Measurements from ENCODE around the gene TVP23A.
"Not testable (repeated sequence)": the region's sequence is repeated elsewhere in the genome, so short reads cannot be mapped to it uniquely, and the experiment has no call there.

Gene TVP23A

DNA sequence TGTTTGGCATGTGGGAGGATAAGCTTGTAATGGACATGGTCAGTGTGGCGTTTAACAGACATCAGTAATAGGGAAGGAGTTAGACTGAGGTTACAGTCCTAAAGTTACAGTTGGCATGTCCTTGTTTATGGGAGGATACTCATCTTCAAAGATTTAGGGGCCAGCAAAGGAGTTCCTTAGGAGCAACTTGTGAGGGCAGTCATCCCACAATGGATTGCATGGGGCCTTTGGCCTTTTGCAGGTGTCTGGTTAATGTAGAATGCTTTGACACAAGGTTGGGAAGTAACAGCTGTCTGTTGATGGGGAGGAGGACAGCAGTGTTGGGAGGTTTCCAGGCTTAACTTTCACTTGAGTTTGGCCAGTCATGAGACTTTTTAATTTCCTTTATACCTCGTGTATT lies 72.8 kb downstream of the TVP23A start:
- DNase-seq (ENCODE audit: low read depth): no peak

DNA sequence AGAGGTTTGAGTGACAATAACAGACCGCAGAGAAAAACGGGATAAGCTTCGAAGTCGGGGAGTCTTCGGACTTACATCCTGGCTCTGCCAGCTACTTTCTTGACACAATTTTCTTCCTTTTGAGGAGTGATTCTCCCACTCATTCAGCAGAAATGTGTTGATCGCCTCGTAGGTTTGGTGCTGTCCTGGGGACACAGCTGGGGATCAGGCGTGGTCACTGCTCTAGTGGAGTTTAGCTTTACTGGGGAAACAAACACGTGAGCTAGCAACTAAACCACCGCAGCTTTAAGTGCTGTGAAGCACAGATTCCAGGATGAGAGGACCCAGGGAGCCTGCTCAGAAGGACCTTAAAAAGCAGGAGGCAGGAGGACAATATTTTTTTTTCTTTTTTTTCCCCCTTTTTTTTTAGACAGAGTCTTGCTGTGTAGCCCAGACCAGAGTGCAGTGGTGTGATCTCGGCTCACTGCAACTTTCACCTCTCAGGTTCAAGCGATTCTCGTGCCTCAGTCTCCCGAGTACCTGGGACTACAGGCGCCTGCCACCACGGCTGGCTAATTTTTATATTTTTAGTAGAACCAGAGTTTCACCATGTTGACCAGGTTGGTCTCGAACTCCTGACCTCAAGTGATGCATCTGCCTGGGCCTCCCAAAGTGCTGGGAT lies 74.1 kb downstream of the TVP23A start:
- DNase-seq (ENCODE audit: low read depth): no peak

GRCh38 chr16:10743610-10744369 lies 74.8 kb downstream of the TVP23A start, which contains the start of gene NUBP1:
TSS of gene NUBP1 (plus strand) at chr16:10743842. CDS start at chr16:10743864, 22 bp downstream.
- peak; percentile 86 for DNase-seq (ENCODE audit: low read depth)

GRCh38 chr16:10743227-10743609 lies 75.4 kb downstream of the TVP23A start:
- no peak for DNase-seq (ENCODE audit: low read depth)

GRCh38 chr16:10741844-10742243 lies 76.8 kb downstream of the TVP23A start:
- DNase-seq (ENCODE audit: low read depth): no peak

DNA sequence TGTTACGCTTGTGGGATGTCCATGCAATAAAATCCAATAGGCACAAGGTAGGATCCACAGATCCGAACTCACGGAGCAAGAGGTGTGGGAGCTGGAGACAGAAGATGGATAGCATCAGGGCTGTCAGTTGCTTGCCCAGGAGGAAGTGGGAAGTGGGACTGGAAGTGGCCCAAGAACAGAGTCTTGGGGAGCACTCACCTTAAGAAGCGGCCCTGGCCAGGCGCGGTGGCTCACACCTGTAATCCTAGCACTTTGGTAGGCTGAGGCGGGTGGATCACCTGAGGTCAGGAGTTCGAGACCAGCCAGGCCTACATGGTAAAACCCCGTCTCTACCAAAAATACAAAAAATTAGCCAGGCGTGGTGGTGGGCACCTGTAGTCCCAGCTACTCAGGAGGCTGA lies 77.3 kb downstream of the TVP23A start:
- not testable (repeated sequence) for DNase-seq (ENCODE audit: low read depth)

- DNase-seq (ENCODE audit: low read depth): no peak
Measured at GRCh38 chr16:10740845-10741208, 77.8 kb downstream of the TVP23A start.

GRCh38 chr16:10740000-10740844 lies 78.4 kb downstream of the TVP23A start:
- DNase-seq (ENCODE audit: low read depth): no peak

DNA sequence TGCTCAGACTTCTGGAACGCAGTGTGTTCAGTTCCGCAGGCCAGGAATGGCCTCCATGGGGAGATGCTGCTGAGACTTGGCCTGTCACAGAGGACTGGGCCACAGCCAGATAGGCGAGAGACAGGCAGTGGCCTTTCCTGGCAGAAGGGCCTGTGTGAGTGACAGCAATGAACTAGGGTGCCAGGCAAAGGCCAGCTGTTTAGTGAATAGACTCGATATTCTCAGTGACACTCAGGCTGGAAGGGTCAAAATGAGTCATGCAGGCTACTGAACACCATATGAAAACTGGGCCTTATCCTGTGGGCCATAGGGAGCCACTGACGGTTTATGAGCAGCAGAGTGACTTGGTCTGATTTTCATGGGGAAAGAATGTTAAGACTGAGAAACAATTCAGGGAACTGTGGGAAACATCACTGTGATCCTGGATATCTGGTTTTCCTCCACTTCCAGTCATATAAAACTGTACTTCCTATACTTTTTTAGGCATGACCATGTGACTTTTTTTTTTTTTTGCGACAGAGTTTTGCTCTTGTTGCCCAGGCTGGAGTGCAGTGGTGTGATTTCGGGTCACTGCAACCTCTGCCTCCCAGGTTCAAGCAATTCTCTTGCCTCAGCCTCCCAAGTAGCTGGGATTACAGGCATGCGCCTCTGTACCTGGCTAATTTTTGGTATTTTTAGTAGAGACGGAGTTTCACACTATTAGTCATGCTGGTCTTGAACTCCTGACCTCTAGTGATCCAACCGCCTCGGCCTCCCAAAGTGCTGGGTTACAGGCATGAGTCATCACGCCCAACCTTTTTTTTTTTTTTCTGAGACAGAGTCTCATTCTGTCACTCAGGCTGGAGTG lies 80.1 kb downstream of the TVP23A start:
- DNase-seq (ENCODE audit: low read depth): no peak

DNA sequence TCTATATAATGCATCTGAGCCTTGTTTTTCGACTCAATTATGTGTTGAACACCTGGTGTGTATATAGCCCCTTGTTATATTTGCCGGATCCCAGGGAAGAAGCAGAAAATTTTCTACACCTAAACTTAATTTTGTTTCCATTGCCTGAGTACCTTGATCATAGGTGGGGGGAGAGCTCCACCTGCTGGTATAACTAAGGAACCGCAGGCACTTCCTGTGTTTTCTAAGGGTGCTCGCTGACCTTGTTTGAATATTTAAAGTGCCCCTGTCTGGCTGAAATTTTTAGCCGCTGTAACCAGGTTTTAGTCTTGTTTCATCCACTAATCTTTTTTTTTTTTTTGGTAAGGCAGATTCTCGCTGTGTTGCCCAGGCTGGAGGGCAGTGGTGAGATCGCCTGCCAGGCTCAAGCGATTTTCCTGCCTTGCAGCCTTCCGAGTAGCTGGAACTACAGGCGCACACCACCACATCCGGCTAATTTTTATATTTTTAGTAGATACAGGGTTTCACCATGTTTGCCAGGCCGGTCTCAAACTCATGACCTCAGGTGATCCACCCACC lies 81.4 kb downstream of the TVP23A start:
- no peak for DNase-seq (ENCODE audit: low read depth)

DNA sequence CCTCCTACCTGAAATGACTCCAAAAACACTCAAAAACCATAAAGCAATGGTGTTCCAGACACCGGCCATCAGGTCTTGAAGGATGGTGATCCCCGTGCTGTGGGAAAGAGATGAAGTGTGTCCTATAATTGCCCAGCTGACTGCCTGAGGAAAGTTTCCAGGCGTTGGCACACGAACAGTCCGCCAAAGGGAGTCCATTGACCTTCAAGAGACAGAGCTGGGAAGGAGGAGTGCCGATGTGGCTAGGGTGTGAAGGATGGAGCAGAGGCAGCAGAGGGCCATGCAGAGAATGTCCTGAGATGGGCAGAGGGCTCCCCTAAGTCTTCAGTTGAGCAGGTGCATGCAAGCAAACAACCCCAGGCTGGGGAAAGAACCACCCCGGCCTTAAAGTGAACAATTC lies 86.8 kb downstream of the TVP23A start:
- DNase-seq (ENCODE audit: low read depth): no peak

GRCh38 chr16:10729104-10730048 lies 89.2 kb downstream of the TVP23A start:
- peak; percentile 15 for DNase-seq (ENCODE audit: low read depth)

DNA sequence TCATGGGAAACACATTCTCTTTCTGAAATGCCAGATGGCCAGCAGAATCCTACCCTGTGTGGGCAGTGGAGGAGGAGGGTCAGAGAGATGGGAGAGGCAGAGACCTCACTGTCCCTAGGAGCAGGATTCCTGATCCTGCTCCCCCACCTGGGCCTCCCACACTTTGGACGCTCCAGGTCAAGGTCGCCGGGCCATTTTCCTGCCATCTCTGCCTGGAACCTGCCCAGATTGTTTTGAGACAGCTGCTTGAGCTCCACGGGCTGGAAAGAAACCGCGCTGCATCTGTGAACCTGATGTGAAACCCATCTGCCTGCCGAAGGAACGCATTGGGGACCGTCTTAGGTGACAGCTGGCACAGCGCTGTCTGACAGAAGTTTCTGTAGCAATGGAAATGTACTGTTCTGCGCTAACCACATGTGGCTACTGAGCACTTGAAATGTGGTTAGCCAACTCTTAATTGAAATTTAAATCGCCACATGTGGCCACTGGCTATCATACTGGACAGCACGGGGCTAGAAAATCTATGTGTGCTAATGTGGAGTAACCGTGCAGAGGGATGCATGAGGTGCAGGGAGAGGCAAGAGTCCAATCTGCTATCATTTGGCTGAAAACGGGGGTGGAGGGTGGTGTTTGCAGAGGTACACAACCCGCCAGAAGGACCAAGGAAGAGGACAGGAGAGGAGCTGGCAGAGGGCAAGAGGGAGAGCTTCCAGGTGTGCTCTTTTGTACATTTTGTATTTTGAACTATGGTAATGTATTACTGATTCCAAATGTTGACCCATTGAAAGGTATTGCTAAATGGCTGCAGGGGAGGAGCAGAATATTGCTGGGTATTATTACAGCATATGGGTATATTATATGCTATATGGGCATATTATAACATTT lies 90.3 kb downstream of the TVP23A start:
- DNase-seq (ENCODE audit: low read depth): no peak

All from GM04503 (cell line).